GOT3 (cell line): ENCODE measurements around the gene RBM8A.

Experiments used
- DNase-seq: peaks from one replicate; lab custom pipeline; 2025; ENCODE audit warnings: mixed read lengths; lab: John Stamatoyannopoulos, UW

RBM8A gene

GRCh38 chr1:145916745-145917144 is 10.5 kb downstream of the RBM8A start:
- DNase-seq, result no peak

DNA sequence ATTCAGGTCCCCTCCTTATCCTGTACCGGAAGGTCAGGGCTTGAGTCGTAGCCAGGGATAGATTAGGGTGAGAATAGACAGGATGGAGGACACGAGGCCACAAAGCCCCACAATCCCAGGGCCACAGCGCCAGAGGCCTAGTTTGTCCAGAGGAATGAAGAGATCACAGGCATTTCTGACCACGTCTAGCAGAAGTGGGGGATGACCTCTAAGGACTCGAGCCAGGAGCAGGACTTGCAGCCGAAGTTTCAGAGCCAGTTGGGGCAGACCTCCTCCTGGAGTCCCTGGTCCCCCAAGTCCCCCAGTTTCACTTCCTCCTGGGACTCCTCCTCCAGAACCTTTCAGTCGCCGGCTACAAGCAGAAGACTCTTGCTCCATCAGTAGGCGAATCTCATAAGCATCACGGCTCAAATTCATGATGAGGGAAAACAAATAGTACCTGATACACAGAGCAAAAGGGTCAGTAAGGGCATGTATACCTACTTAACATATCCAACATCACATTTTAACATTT is 15.1 kb downstream of the RBM8A start:
- DNase-seq, result no peak

- peak; percentile 36 for DNase-seq
Observed at GRCh38 chr1:145908653-145909052, 18.6 kb downstream of the RBM8A start.

GRCh38 chr1:145906954-145907753 is 20.1 kb downstream of the RBM8A start:
- DNase-seq, result no peak

DNA sequence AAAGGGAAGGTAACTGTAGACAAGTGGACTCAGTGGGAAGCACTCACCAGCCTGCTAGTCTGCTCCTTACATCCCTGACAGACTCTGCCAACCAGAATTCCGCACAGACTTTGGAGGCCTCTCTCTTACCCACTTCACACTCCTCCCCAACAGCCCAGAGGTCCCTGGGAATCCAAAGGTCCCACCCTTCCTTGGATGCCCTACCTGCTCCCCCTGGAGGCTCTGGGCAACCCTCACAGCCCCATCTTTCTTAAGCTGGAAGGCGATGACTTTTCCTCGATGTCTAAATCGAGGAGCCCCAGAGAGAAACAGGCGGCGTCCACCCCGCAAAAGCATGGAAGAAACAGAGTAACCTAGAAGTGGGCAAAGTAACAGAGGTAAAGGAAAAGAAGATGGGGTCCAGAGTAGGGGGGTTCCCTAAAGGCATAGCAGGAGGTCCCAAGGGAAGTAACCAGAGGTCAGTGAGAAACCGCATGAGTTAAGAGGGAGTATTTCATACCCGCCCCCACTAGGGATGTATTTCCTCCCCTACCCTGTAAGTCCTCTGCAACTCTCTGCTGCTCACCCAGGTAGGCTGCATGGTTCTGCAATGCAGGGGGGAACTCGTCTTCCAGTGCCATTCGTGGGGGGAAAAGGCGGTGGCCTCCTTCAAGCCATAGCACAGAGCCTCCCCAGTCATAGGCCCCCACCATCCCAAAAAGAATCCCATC is 25.8 kb downstream of the RBM8A start:
- DNase-seq, result no peak

- no peak for DNase-seq
Observed at GRCh38 chr1:145898756-145899155, 28.5 kb downstream of the RBM8A start.

- DNase-seq, result no peak
Observed at GRCh38 chr1:145897969-145898368, 29.3 kb downstream of the RBM8A start.

- no peak for DNase-seq
Observed at GRCh38 chr1:145895471-145895870, 31.8 kb downstream of the RBM8A start.

DNA sequence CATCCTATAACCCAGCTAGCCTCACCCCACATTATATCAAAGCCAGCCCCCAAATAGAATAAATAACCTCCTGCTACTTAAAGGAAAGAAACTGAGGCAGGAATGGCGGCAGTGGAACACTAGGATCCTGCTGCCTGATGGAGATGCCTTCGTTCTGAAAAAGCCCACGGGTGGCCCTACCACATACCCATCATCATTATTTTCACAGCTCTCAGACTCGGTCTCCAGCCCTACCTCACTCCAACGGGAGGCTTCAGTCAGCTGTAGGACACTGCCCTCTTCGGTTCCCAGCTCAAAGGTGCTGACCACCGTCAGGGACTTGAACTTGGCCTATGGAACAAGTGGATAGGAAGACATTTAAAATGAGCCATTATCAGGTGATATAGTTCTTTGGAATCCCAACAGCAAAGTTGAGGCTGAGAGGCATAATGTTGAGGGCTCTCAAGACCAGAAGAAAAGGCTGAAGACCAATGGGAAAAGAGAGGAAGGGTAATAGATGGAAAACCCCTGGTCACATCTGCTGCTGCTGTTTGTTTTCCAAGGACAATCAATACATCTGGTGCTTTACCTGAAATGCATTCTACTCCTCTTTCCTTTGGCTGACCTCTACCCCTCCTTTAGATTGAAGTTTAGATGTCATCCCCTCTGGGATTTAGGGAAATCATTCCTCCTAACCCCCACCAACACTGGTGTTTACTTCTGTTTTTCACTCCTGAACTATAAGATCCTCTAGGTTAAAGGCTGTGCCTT is 33.8 kb downstream of the RBM8A start:
- DNase-seq, result no peak

DNA sequence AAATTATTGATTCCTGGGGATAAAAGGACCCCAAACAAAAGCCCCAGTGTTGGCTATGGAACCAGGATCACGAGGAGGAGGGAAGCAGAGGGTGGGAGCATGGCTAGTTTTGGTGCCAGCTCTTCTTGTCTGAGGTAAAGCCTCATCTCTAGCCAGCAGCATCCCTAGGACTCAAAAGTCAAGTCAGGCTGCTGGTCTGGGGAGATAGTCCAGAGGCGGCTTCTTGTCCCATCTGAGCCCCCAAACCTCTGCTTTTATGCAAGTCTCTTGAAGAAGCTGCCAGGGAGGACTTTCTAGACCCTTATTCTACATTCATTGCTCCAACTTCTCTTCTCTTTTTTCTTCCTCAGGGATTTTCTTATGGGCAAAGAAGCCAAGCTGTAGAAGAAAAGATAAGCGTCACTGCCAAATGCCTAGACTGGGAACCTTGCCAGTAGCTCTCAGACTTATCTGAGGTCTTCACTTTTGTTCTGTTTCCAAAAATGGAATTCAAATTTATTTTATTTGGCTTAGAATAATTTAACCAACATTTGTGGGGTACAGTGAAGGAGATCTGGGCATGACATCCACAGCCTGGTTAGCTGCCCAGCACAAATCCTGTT is 34.7 kb downstream of the RBM8A start:
- DNase-seq, result no peak

GRCh38 chr1:145891587-145892485 is 35.4 kb downstream of the RBM8A start:
- DNase-seq, result peak; percentile 93

DNA sequence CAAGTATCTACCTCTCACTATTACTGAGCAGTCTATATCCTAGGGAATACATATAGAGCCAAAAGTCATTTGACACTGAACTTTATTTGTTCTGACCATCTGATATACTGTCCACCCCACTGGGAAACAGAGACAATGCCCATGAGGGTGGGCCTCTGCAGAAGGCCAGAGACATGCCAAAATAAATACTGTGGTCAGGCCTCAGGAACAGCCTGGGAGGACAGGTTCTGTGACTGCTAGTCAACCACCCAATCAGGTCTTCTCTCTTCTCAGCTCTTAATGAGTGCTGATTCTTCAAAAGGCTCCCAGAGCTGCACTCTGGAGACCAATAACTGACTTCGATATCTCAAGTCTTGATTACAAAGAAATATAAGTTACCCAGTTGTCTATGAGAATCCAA is 36.1 kb downstream of the RBM8A start:
- no peak for DNase-seq

DNA sequence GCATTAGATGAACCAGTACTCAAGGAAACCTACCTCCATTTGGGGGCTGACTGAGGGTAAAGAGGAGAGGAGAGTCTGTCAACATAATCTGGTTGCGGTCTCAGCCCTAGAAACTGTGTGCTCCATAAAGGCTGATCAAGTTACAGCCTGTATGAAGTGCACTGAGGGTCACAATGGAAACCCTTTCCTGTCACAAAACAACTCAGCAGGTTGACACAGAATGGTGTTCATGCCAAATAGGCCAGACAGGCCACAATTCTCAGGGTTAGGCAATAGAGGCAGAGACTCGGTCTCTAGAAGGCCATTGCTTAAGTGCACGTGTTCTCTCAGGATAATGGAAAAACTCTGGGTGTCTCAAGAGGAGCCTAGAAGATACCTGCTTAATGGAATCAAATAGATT is 37.6 kb downstream of the RBM8A start:
- no peak for DNase-seq

- DNase-seq, result no peak
Observed at GRCh38 chr1:145887631-145888030, 39.7 kb downstream of the RBM8A start.

DNA sequence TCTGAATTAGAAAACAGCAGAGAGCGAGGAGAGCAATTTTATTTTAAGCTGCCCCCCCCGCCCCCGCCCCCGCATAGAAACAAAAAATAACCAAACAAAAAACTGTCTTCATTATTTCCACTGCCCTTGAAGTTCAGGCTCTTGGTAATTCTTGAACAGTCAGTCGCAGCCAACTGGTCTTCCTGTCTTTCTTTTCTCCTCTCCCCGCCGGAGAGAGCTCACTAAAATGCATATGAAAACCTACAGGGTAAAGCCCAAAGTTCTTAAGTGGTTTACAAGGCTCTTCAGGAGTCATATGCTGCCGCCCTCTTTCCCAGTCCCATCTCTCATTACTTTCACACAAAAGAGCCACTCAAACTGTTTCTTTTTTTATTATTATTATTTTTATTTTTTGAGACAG is 40.5 kb downstream of the RBM8A start:
- no peak for DNase-seq

DNA sequence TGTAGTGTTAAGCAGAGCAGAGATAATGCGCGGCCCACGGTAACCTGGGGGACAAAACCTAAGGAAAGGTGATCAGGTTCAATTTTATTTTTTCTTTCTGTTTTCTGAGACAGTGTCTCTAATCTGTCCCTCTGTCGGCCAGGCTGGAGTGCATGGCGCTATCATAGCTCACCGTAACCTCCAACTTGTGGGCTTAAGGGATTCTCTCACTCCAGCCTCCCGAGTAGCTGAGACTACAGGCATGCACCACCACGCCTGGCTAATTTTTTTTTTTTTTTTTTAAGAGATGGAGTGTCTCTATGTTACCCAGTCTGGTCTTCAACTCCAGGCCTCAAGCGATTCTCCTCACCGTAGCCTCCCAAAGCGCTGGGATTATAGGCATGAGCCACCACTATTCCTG is 40.9 kb downstream of the RBM8A start:
- no peak for DNase-seq

DNA sequence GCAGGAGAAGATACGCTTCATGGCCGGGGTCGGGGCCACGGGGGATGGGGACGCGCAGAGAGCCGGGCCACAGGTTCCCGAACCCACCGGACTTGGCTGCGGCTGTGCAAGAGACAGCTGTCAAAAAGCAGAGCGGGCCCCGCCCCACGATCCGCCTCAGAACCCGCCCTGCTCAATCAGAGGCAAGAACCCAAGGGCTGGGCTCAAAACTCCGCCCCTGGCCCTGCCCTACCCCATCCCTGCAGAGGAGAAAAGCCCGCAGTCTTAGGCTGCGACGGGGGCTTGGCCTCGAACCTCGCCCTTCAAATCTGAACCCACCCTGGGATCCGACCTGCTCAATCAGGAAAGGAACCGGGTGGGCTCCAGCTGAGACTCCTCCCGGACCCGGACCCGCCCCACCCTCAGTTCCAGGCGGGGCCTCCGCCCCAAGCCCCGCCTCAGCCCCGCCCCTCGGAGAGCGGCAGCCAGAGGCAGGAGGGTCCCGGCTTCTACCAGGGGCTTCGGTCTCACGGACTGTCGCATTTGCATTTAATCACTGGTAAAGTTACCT is 41.5 kb downstream of the RBM8A start, which contains the start of gene ANKRD35:
ANKRD35 (minus strand) TSS at position 129 of the 550 bp plus-strand sequence; CDS start at position 21, 108 bp downstream.
- DNase-seq, result peak; percentile 47

DNA sequence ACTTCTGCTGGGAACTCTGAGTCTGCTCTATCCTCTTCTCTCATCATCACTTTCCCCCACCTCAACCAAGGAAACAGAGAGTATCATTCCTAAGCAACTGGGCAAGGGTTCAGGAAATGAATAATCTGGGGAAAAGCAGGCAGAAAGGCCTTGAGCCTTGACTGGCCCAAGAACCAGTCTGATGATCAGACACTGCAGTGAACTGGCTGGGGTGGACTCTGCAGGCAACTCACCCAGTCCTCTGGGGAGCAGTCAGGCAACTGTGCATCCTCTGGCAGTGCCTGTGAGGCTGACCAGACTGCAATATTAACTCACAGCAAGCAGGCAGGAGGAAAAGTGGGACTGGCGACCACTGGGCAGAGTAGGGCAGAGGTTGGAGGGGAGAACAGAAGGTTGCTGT is 42.6 kb downstream of the RBM8A start:
- DNase-seq, result no peak

DNA sequence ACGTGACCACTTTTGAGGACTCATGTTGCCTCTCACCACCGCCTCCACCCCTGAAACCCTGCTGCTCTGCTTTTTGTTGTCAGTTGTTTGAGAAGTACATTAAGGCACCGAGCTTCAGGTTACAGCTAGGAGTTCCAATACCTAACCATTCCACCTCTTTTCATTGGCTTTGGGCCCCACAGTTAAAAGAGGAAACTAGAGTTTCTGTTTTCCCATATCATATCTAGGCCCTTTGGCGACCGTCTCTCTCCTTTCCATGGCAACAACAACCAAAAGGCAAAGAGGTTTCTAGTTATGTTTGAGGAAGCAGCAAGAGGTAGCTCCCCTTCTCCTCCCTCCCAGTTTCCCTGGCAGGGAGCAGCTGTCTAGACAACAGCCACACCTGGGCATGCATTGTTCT is 47.5 kb downstream of the RBM8A start:
- DNase-seq, result no peak

- DNase-seq, result no peak
Observed at GRCh38 chr1:145878724-145879123, 48.6 kb downstream of the RBM8A start.
